Astrocyte of the spinal cord (primary cell): ENCODE measurements around the gene SRGAP3.
A peak's percentile ranks its signal among the peaks of the same experiment; 100 is the strongest.

ENCODE experiments used
- DNase-seq: peaks from one replicate; pipeline ENCODE4 v3.0.0; 2011; ENCODE audit warnings: low read depth, low spot score
- H3K4me3 ChIP-seq: 2 replicates; pipeline ENCODE4 v1.5.1; 2011; ENCODE audit warnings: low read depth, mild to moderate bottlenecking, low read length, moderate library complexity
- in situ Hi-C: cut with HindIII; loops from 2 replicates; pipeline ENCODE4 v1.10.0; 2017; ENCODE audit warnings: low sequenced_read_pairs
- TF ChIP-seq, protein P1 (sequence below): IDR thresholded peaks from 2 replicates; pipeline ENCODE4 v1.5.1; 2012; ENCODE audit warnings: low read depth, mild to moderate bottlenecking, low read length, inconsistent platforms

The SRGAP3 gene

DNA sequence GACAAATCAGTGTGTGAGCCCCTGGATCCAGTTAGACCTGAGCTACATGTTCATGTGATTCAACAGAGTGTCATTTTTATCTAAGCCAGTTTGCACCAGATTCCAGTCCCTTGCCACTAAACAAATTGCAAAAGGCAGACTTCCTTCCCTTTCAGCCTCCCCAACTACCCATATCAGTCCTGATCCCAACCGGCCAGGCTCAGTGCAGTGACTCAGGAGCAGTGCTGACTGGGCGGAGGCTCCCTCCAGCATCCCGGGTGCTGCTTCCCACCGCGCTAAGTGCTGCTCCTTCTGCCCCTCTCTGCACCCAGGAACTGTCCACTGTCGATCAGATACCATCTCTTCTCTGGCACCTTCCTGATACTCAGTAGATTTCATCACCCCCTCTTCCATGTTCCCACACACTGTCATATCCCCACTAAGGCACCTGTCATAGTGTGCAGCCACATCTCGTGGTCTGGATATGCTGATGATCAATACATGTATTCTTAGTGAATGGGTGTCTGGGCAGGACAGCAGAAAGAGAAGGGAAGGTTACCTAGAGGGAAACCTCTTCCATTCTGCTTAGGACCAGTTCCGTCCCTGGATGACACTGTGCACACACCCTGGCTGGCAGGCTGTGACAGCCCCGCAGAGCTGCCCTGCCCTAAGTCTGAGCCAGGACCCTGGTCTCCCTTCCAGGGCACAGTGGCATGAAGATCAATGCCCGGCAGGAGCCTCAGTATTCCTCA, 177.3 kb downstream of the SRGAP3 start:
- H3K4me3 ChIP-seq, result no peak overlapping the region
- TF ChIP-seq, protein P1, sequence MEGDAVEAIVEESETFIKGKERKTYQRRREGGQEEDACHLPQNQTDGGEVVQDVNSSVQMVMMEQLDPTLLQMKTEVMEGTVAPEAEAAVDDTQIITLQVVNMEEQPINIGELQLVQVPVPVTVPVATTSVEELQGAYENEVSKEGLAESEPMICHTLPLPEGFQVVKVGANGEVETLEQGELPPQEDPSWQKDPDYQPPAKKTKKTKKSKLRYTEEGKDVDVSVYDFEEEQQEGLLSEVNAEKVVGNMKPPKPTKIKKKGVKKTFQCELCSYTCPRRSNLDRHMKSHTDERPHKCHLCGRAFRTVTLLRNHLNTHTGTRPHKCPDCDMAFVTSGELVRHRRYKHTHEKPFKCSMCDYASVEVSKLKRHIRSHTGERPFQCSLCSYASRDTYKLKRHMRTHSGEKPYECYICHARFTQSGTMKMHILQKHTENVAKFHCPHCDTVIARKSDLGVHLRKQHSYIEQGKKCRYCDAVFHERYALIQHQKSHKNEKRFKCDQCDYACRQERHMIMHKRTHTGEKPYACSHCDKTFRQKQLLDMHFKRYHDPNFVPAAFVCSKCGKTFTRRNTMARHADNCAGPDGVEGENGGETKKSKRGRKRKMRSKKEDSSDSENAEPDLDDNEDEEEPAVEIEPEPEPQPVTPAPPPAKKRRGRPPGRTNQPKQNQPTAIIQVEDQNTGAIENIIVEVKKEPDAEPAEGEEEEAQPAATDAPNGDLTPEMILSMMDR, result no peak
- DNase-seq, result no peak
- in situ Hi-C loops, result no loop called here

DNA sequence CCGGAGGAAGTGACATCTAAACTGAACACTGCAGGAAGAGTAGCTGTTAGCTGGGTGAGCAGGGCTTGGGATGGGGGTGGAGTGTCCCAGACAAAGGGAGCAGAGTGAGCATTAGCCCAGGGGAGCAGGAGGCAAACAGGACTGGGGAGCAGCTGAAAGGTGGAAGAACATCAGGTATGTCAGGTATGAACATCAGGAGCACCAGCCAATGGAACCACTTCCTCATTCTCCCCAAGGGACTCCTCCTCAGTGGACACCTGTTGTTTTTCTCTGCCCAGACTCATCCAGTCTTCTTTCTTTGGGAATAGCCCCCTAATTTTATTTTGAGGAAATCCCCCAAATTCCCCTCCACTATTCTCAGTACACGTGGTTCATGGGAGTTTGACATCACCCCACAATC, 178.5 kb downstream of the SRGAP3 start:
- in situ Hi-C loops, result no loop called here
- no peak for DNase-seq
- TF ChIP-seq, protein P1, result no peak
- no peak overlapping the region for H3K4me3 ChIP-seq

DNA sequence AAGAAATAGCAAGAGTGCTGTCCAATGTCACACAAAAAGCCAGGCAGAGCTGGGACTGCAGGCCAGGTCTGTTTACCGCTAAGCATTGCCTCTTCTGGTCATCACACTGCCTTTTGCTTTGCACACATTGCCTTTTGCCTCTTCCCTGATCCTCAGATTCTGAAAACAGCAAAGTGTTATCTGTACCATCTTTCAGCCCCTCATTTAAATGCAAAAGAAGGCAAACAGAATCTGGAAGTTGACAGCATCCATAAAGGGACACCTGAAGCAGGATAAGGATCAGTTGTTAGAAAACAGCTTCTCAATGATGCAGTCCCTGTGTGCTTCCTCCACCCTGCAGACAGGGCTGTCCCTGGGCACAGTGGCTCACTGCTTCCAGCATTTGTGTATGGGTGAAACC, 179.5 kb downstream of the SRGAP3 start:
- in situ Hi-C loops, result no loop called here
- DNase-seq, result no peak
- no peak overlapping the region for H3K4me3 ChIP-seq
- TF ChIP-seq, protein P1, result no peak

DNA sequence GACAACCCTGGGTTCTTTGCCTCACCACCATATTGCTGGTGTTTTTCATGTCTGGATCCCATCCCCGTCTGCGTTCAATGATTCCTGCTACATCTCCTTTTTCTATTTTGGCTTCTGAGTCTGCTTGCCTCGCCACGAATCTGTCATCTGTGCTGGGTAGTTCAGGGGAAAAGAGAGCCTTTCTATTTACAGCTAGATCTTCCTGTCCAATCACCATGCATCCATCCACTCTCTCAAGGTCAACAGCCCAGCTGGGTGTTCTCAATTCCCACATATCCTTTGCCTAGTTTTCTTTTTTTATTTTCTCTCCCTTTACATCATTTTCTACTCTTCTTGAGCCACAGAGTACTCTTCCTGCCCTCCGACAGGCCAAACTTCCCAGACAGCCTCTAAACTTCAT, 181.4 kb downstream of the SRGAP3 start:
- no peak overlapping the region for H3K4me3 ChIP-seq
- DNase-seq, result no peak
- in situ Hi-C loops, result no loop called here
- TF ChIP-seq, protein P1, result no peak

DNA sequence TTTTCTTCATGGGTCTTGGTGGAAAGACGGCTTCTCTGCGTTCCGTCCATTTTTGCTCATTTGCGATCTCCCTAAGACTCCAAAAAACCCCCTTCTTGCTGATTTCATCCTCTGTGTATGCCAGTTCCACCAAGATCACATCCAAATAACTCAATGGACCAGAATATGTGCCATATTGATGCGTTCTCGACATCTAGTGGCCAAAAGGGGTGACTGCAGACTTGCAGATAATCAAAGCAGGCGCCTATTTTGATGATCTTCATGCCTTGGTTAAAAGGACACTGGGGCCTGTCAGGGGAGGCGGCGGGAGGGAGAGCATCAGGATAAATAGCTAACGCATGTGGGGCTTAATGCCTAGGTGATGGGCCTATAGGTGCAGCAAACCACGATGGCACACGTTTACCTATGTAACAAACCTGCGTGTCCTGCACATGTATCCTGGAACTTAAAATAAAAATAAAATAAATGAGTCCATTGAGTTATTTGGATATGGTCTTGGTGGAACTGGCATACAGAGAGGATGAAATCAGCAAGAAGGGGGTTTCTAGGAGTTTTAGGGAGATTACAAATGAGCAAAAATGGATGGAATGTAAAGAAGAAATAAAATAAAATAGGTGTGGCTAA, 182.0 kb downstream of the SRGAP3 start:
- in situ Hi-C loops, result no loop called here
- DNase-seq, result peak; percentile 64
- TF ChIP-seq, protein P1, result peak; percentile 98
- H3K4me3 ChIP-seq, result no peak overlapping the region

DNA sequence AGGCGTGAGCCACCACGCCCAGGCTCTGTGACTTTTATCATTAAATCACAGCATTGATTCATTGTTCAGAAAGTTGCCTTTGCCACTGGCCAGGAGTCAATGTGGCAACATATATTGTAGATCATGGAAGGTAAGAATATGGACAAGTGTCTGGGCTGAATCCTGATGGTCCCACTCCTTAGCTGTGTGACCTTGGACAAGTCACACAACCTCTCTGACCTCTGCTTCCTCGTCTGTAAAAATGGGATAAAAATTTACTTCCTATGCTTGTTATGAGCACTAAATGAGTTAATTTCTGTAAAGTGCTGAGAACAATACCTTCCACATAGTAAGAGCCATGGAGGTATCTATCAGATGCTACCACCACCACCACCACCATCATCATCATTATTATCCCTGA, 182.7 kb downstream of the SRGAP3 start:
- in situ Hi-C loops, result no loop called here
- DNase-seq, result no peak
- H3K4me3 ChIP-seq, result no peak overlapping the region
- TF ChIP-seq, protein P1, result no peak
